HG03565 (cell line): ENCODE results near the gene BMP8A.
"Not testable (repeated sequence)": the region's sequence is repeated elsewhere in the genome, so short reads cannot be mapped to it uniquely, and the experiment has no call there.

Experiments
- ATAC-seq: cut with Tn5 transposase; IDR thresholded peaks from one replicate; pipeline ENCODE4 v1.9.1; 2021; ENCODE audit warnings: mild to moderate bottlenecking, moderate library complexity; ENCODE audit not compliant: unreplicated experiment

The BMP8A gene

GRCh38 chr1:39525366-39526165 lies 34.1 kb downstream of the BMP8A start:
- peak; percentile 87 for ATAC-seq

GRCh38 chr1:39526466-39527189 lies 35.2 kb downstream of the BMP8A start:
- ATAC-seq: no peak

- ATAC-seq: not testable (repeated sequence)
Observed at GRCh38 chr1:39527190-39527579, 35.7 kb downstream of the BMP8A start.

- ATAC-seq: no peak
Observed at GRCh38 chr1:39528082-39528481, 36.6 kb downstream of the BMP8A start.

GRCh38 chr1:39529901-39530535 lies 38.6 kb downstream of the BMP8A start:
- ATAC-seq: no peak

GRCh38 chr1:39531526-39531925 lies 40.1 kb downstream of the BMP8A start:
- no peak for ATAC-seq

- no peak for ATAC-seq
Observed at GRCh38 chr1:39533442-39533841, 42.0 kb downstream of the BMP8A start.

- ATAC-seq: no peak
Observed at GRCh38 chr1:39538531-39539251, 47.3 kb downstream of the BMP8A start.

- ATAC-seq: no peak
Observed at GRCh38 chr1:39539252-39539790, 47.9 kb downstream of the BMP8A start.

- no peak for ATAC-seq
Observed at GRCh38 chr1:39540504-39541031, 49.1 kb downstream of the BMP8A start.

GRCh38 chr1:39542924-39543323 lies 51.5 kb downstream of the BMP8A start:
- ATAC-seq: no peak

- ATAC-seq: no peak
Observed at GRCh38 chr1:39544327-39544726, 52.9 kb downstream of the BMP8A start.

- ATAC-seq: no peak
Observed at GRCh38 chr1:39545531-39545930, 54.1 kb downstream of the BMP8A start.

- no peak for ATAC-seq
Observed at GRCh38 chr1:39554277-39554676, 62.8 kb downstream of the BMP8A start.

- no peak for ATAC-seq
Observed at GRCh38 chr1:39561279-39561678, 69.8 kb downstream of the BMP8A start.

GRCh38 chr1:39562886-39563285 lies 71.5 kb downstream of the BMP8A start:
- ATAC-seq: no peak

GRCh38 chr1:39563669-39564068 lies 72.2 kb downstream of the BMP8A start:
- no peak for ATAC-seq

- ATAC-seq: no peak
Observed at GRCh38 chr1:39564340-39564739, 72.9 kb downstream of the BMP8A start.

- ATAC-seq: no peak
Observed at GRCh38 chr1:39564941-39565340, 73.5 kb downstream of the BMP8A start.

GRCh38 chr1:39566441-39567137 lies 75.2 kb downstream of the BMP8A start:
- no peak for ATAC-seq
